GM20000 (cell line): ENCODE results near the gene EIF2AK2.

Experiments used
- DNase-seq: peaks from one replicate; pipeline ENCODE4 v3.0.0; 2012; ENCODE audit warnings: low spot score
- CTCF ChIP-seq: IDR thresholded peaks from 2 replicates; pipeline ENCODE4 v1.5.1; 2012; ENCODE audit warnings: mild to moderate bottlenecking, control low read depth; ENCODE audit errors: extremely low read depth, missing control alignments

Gene EIF2AK2

GRCh38 chr2:37111958-37112357 is 44.8 kb downstream of the EIF2AK2 start:
- DNase-seq: no peak
- TF ChIP-seq CTCF: no peak

DNA sequence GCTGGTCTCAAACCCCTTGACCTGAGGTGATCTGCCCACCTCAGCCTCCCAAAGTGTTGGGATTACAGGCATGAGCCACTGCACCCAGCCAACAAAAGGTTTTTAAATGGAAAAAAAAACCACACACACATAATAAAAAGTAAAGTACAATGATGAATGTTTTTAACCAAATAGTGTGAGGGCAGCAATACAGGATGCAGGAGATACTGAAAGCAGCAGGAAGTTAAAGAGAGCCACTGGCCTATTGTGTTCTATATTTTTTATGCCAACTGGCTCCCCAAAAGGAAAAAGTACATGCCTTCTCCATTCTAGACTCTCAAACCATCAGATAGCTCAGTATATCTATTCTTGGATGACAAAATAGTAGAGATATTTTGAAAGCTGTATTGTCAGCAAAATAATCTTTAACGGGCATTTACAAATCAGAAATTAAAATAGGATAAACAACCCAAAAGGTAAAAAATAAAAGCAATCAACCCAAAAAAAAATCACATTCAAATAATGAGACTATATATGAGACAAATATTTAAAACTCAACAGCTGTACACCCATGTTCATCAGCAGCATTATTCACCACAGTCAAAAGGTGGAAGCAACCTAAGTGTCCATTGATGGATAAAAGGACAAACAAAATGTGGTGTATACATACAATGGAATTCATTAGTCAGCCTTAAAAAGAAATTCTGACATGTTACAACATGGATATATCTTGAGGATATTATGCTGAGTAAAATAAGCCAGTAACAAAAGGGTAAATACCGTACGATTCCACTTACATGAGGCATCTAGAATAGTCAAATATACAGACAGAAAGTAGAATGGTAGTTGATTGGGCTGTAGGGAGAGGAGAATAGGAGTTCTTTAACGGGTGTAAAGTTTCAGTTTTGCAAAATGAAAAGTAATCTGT is 46.2 kb downstream of the EIF2AK2 start:
- no peak for DNase-seq
- no peak for TF ChIP-seq CTCF

GRCh38 chr2:37109523-37109922 is 47.3 kb downstream of the EIF2AK2 start:
- no peak for DNase-seq
- no peak for TF ChIP-seq CTCF

- TF ChIP-seq CTCF: no peak
- DNase-seq: no peak
These were observed 51.6 kb downstream of the EIF2AK2 start for GRCh38 chr2:37105150-37105549.

DNA sequence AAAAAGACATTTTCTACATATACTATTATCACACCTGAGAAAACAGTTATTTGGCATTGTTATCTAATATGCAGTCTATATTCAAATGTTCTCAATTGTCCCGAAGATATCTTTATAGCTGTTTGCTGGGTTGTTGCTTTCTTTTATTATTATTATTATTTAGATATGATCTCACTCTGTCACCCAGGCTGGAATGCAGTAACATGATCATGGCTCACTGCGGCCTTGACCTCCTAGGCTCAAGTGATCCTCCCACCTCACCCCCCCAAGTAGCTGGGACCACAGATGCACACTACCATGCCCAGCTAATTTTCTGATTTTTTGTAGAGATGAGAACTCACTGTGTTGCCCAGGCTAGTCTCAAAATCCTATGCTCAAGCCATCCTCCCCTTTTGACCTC is 52.6 kb downstream of the EIF2AK2 start:
- TF ChIP-seq CTCF: no peak

DNA sequence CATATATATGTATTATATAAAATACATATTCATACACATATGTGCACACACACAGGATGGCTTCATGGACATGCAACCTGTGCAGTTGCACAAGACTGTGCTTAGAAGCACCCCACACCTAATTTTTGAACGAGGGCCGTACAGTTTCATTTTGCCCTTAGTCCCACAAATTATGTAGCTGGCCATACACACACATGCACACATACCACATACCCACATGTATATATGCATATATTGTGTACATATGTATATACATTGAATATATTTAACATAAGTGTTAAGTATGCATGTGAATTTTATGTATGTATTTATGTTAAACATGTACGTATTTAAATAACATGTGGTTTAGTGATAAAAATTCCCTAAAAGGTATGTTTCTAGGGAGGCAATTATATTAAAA is 54.2 kb downstream of the EIF2AK2 start:
- TF ChIP-seq CTCF: no peak
- no peak for DNase-seq

More for the DNA sequence above, 52.6 kb downstream of the EIF2AK2 start:
- no peak for DNase-seq

- TF ChIP-seq CTCF: no peak
- no peak for DNase-seq
These were observed 56.7 kb downstream of the EIF2AK2 start for GRCh38 chr2:37100054-37100453.
